Adrenal gland (tissue), 5 donors: ENCODE measurements around the gene ACADM.

ENCODE experiments used
- CTCF ChIP-seq, 6 experiments: fragments of 450-650 bp in 4 of 6; fragments of 200-600 bp in 2 of 6; sonication (generic) in 1 of 6; IDR thresholded peaks; 1 replicate in 5 of 6; 2 replicates in 1 of 6; pipeline versions ENCODE4 v1.5.1 to v1.8.0; 2016 to 2021; ENCODE audit warnings: antibody characterized with exemption in 6 of 6, mild to moderate bottlenecking in 2 of 6, moderate library complexity in 1 of 6
- POLR2A ChIP-seq, 2 donors: fragments of 450-650 bp; IDR thresholded peaks; one replicate each; pipeline ENCODE4 v1.6.1; 2017; ENCODE audit warnings: antibody characterized with exemption in 2 of 2, mild to moderate bottlenecking in 2 of 2, moderate library complexity in 1 of 2
- donor health status: DM: no; HTN: no; CAD: no.

- TF ChIP-seq CTCF (IDR thresholded peaks at IDR 0.05) (no peak), POLR2A (IDR thresholded peaks at IDR 0.05) (no peak)
These were observed 60.9 kb downstream of the ACADM start for GRCh38 chr1:75785320-75785982.
